Brain pericyte (primary cell): Measurements from ENCODE around the gene C1RL.
"Not testable (repeated sequence)": the region's sequence is repeated elsewhere in the genome, so short reads cannot be mapped to it uniquely, and the experiment has no call there.

Source experiments
- DNase-seq: peaks from one replicate; pipeline ENCODE4 v3.0.0-alpha.2; 2012; ENCODE audit warnings: low read depth, low spot score

C1RL gene

GRCh38 chr12:7114851-7115250 lies 5.8 kb upstream of the C1RL start:
- DNase-seq, result no peak

GRCh38 chr12:7114008-7114407 lies 5.0 kb upstream of the C1RL start:
- no peak for DNase-seq

GRCh38 chr12:7113389-7113871 lies 4.4 kb upstream of the C1RL start:
- no peak for DNase-seq

GRCh38 chr12:7112041-7112440 lies 3.0 kb upstream of the C1RL start:
- no peak for DNase-seq

- no peak for DNase-seq
Observed at GRCh38 chr12:7110661-7111060, 1.6 kb upstream of the C1RL start.

- DNase-seq, result no peak
Observed at GRCh38 chr12:7109572-7109920, 532 bp upstream of the C1RL start.

GRCh38 chr12:7108003-7108795 lies 815 bp downstream of the C1RL start:
- DNase-seq, result no peak

GRCh38 chr12:7107636-7108002 lies 1.4 kb downstream of the C1RL start:
- no peak for DNase-seq

- DNase-seq, result not testable (repeated sequence)
Observed at GRCh38 chr12:7107181-7107580, 1.8 kb downstream of the C1RL start.

GRCh38 chr12:7106082-7106481 lies 2.9 kb downstream of the C1RL start:
- DNase-seq, result no peak

GRCh38 chr12:7103837-7104584 lies 5.0 kb downstream of the C1RL start:
- no peak for DNase-seq

GRCh38 chr12:7102582-7102981 lies 6.4 kb downstream of the C1RL start:
- no peak for DNase-seq

GRCh38 chr12:7101694-7102131 lies 7.3 kb downstream of the C1RL start:
- DNase-seq, result no peak

GRCh38 chr12:7101047-7101693 lies 7.8 kb downstream of the C1RL start:
- no peak for DNase-seq

- DNase-seq, result no peak
Observed at GRCh38 chr12:7100239-7100638, 8.8 kb downstream of the C1RL start.

- no peak for DNase-seq
Observed at GRCh38 chr12:7099290-7099996, 9.6 kb downstream of the C1RL start.

- DNase-seq, result no peak
Observed at GRCh38 chr12:7096979-7097378, 12.0 kb downstream of the C1RL start.

- no peak for DNase-seq
Observed at GRCh38 chr12:7096006-7096932, 12.7 kb downstream of the C1RL start.

GRCh38 chr12:7093892-7094291 lies 15.1 kb downstream of the C1RL start:
- no peak for DNase-seq

- no peak for DNase-seq
Observed at GRCh38 chr12:7093486-7093885, 15.5 kb downstream of the C1RL start.

- DNase-seq, result no peak
Observed at GRCh38 chr12:7092986-7093460, 16.0 kb downstream of the C1RL start.
